Measurements from ENCODE around the gene ABCA4.

- TF ChIP-seq, protein P1, sequence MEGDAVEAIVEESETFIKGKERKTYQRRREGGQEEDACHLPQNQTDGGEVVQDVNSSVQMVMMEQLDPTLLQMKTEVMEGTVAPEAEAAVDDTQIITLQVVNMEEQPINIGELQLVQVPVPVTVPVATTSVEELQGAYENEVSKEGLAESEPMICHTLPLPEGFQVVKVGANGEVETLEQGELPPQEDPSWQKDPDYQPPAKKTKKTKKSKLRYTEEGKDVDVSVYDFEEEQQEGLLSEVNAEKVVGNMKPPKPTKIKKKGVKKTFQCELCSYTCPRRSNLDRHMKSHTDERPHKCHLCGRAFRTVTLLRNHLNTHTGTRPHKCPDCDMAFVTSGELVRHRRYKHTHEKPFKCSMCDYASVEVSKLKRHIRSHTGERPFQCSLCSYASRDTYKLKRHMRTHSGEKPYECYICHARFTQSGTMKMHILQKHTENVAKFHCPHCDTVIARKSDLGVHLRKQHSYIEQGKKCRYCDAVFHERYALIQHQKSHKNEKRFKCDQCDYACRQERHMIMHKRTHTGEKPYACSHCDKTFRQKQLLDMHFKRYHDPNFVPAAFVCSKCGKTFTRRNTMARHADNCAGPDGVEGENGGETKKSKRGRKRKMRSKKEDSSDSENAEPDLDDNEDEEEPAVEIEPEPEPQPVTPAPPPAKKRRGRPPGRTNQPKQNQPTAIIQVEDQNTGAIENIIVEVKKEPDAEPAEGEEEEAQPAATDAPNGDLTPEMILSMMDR (IDR thresholded peaks at IDR 0.05; ENCODE audit: poor library complexity): no peak
- TF ChIP-seq EZH2 (IDR thresholded peaks at IDR 0.05; ENCODE audit: borderline replicate concordance) (no peak), EZH2phosphoT487 (IDR thresholded peaks at IDR 0.05; ENCODE audit: low read depth, severe bottlenecking, unreplicated experiment) (no peak)
Measured at GRCh38 chr1:93961443-93961842, 159.5 kb downstream of the ABCA4 start.
